Esophagus muscularis mucosa (tissue), 4 donors: Measurements from ENCODE around the gene FBXL7. TPM values are rescaled to one million over a fixed set of nuclear protein-coding genes. Genes with fewer than 3 reads are reported as not detected.

Experiments
- DNase-seq: peaks from one replicate; pipeline ENCODE4 v3.0.0-alpha.2; 2017; ENCODE audit errors: extremely low spot score
- H3K27ac ChIP-seq, 4 donors: fragments of 200-600 bp; sonication (generic); replicated peaks in 1 of 4; 1 replicate in 3 of 4; 2 replicates in 1 of 4; pipeline ENCODE4 v1.5.1; 2016 to 2019; ENCODE audit warnings: mild to moderate bottlenecking in 1 of 4
- H3K27me3 ChIP-seq, 4 donors: fragments of 200-600 bp; sonication (generic); one replicate each; pipeline versions ENCODE4 v1.5.1 to v1.6.0; 2016 to 2019
- H3K36me3 ChIP-seq, 4 donors: fragments of 200-600 bp; sonication (generic); one replicate each; pipeline ENCODE4 v1.5.1; 2016 to 2019
- H3K4me1 ChIP-seq, 4 donors: fragments of 200-600 bp; sonication (generic); one replicate each; pipeline ENCODE4 v1.5.1; 2016 to 2019
- H3K4me3 ChIP-seq, 4 donors: fragments of 200-600 bp; sonication (generic); 1 replicate in 2 of 4; 2 replicates in 2 of 4; pipeline ENCODE4 v1.5.1; 2016 to 2019; ENCODE audit warnings: mild to moderate bottlenecking in 4 of 4, moderate library complexity in 1 of 4
- H3K9me3 ChIP-seq, 4 donors: fragments of 200-600 bp; sonication (generic); 1 replicate in 3 of 4; 2 replicates in 1 of 4; pipeline ENCODE4 v1.5.1; 2016 to 2019
- CTCF ChIP-seq, 3 experiments: fragments of 200-600 bp in 2 of 3; fragments of 450-650 bp in 1 of 3; sonication (generic) in 2 of 3; IDR thresholded peaks; one replicate each; pipeline ENCODE4 v1.5.1; 2017 to 2019; ENCODE audit warnings: antibody characterized with exemption in 3 of 3, mild to moderate bottlenecking in 2 of 3, moderate library complexity in 1 of 3
- EP300 ChIP-seq: sonication (generic); formaldehyde crosslinking; IDR thresholded peaks from one replicate; pipeline ENCODE4 v1.6.1; 2017; ENCODE audit warnings: antibody characterized with exemption
- POLR2A ChIP-seq: fragments of 450-650 bp; IDR thresholded peaks from one replicate; pipeline ENCODE4 v1.6.1; 2017; ENCODE audit warnings: antibody characterized with exemption, moderate library complexity, mild to moderate bottlenecking, low read depth
- POLR2AphosphoS5 ChIP-seq, 2 donors: sonication (generic); formaldehyde crosslinking; IDR thresholded peaks; one replicate each; pipeline ENCODE4 v1.6.1; 2017; ENCODE audit warnings: antibody characterized with exemption in 2 of 2
- WGBS: methylation state at CpG from one replicate; pipeline ENCODE4 v1.1.5; 2018; 5-methylcytosine and 5-hydroxymethylcytosine counted together
- intact Hi-C: fragments of 100-400 bp; cut with DNase I; formaldehyde crosslinking; loops from one replicate; pipeline ENCODE4 v1.15.1; 2023
- total RNA-seq, 4 donors: library from RNA; depleted of rRNA; stranded (reverse); fragments of >200 nt; gene quantifications; one replicate each; pipeline versions ENCODE4 v1.1.0 to v1.2.1, GENCODE V29; 2016

Gene FBXL7
- total RNA-seq, 4 donors from 2014 or later: 25.7 to 37.7 (median 27.6) TPM

- TF ChIP-seq CTCF (IDR thresholded peaks at IDR 0.05) (no peak), POLR2AphosphoS5 (IDR thresholded peaks at IDR 0.05) (no peak), POLR2A (no peak), EP300 (no peak)
- Histone ChIP-seq H3K36me3 (no peaks in the 10 kb centered on the region), H3K27me3 (no peaks in the 10 kb centered on the region), H3K4me3 (no peak overlapping the region), H3K9me3 (no peaks in the 10 kb centered on the region), H3K4me1 (peaks cover 0 to 20% (median 17%) of the 10 kb centered on the region in 4 donors), H3K27ac (no peak overlapping the region)
- intact Hi-C loops: no loop called here
- 79% methylated on average over 5 of the region's 5 CpGs for WGBS
- peak; percentile 5 for DNase-seq
Observed at GRCh38 chr5:15529013-15529412, 29.0 kb downstream of the FBXL7 start.

GRCh38 chr5:15529821-15530220 is 29.8 kb downstream of the FBXL7 start:
- H3K27ac ChIP-seq: no peak overlapping the region
- WGBS: 83% methylated on average over 2 of the region's 2 CpGs
- no peaks in the 10 kb centered on the region for H3K36me3 ChIP-seq
- H3K9me3 ChIP-seq: no peaks in the 10 kb centered on the region
- peak; percentile 8 for DNase-seq
- no peak for TF ChIP-seq EP300
- no peak for TF ChIP-seq CTCF (IDR thresholded peaks at IDR 0.05)
- no peak for TF ChIP-seq POLR2A
- TF ChIP-seq POLR2AphosphoS5 (IDR thresholded peaks at IDR 0.05): no peak
- intact Hi-C loops: no loop called here
- H3K27me3 ChIP-seq: no peaks in the 10 kb centered on the region
- peaks cover 0 to 20% (median 17%) of the 10 kb centered on the region in 4 donors for H3K4me1 ChIP-seq
- no peak overlapping the region for H3K4me3 ChIP-seq

GRCh38 chr5:15533129-15533893 is 33.3 kb downstream of the FBXL7 start:
- Histone ChIP-seq H3K36me3 (no peaks in the 10 kb centered on the region), H3K27me3 (no peaks in the 10 kb centered on the region), H3K4me1 (peaks cover 7 to 16% (median 13%) of the 10 kb centered on the region in 4 donors), H3K27ac (peak overlapping the region in 1 of 4 donors; percentile 24), H3K9me3 (no peaks in the 10 kb centered on the region), H3K4me3 (peak overlapping the region in 1 of 4 donors; percentile 14)
- TF ChIP-seq POLR2AphosphoS5 (IDR thresholded peaks at IDR 0.05) (no peak), CTCF (IDR thresholded peaks at IDR 0.05) (no peak), POLR2A (no peak), EP300 (no peak)
- peak; percentile 19 for DNase-seq
- intact Hi-C loops: no loop called here
- 59% methylated on average over 5 of the region's 5 CpGs for WGBS

GRCh38 chr5:15535938-15536337 is 36.0 kb downstream of the FBXL7 start:
- no peak overlapping the region for H3K4me3 ChIP-seq
- no peaks in the 10 kb centered on the region for H3K27me3 ChIP-seq
- no peaks in the 10 kb centered on the region for H3K36me3 ChIP-seq
- TF ChIP-seq POLR2A (no peak), POLR2AphosphoS5 (IDR thresholded peaks at IDR 0.05) (no peak), EP300 (no peak), CTCF (IDR thresholded peaks at IDR 0.05) (no peak)
- intact Hi-C loops: no loop called here
- peaks cover 10 to 28% (median 20%) of the 10 kb centered on the region in 4 donors for H3K4me1 ChIP-seq
- no peak overlapping the region for H3K27ac ChIP-seq
- DNase-seq: no peak
- 94% methylated on average over 4 of the region's 4 CpGs for WGBS
- no peaks in the 10 kb centered on the region for H3K9me3 ChIP-seq
